SH-SY5Y (cell line): ENCODE data around the gene DEPDC5.

Experiments used
- GATA2 ChIP-seq: IDR thresholded peaks from 2 replicates; pipeline ENCODE4 v1.6.1; 2011; ENCODE audit warnings: mild to moderate bottlenecking, low read depth, low read length
- GATA3 ChIP-seq: IDR thresholded peaks from 2 replicates; pipeline ENCODE4 v1.6.1; 2011; ENCODE audit warnings: low read depth, mild to moderate bottlenecking, low read length, moderate library complexity

Gene DEPDC5

DNA sequence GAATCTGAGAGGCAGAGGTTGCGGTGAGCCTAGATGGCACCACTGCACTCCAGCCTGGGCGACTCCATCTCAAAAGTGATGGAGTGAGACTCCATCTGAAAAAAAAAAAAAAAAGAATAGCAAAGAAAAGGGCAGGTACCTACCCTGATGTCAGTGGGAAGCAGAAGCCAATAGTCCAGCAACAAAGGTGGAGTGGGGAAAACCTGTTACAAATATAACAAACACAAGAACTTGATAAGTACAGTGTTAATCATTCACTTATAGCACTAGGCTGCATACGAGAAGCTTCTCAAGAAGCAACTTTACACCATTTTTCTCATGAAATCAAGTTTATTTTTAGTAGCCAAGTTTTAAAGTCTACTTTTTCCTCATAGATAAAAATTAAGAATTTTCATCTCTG is 128.0 kb downstream of the DEPDC5 start:
- TF ChIP-seq GATA2 (no peak), GATA3 (no peak)

DNA sequence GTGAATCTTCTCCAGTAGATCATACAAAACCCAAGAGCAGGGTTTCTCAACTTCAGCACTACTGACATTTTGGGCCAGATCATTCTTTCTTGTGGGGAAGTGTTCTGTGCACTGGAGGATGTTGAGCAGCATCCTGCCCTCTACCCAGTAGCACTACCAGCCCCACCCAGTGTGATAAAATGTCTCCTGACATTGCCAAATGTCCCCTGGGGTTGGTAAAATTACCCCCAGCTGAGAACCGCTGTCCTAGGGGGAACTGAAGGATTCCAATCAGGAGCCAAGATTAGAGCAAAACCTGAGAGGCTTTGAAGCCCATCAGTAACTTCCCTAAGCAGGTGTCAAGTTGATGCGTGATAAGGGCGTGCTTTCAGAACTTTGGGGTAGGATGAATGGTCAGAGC is 129.2 kb downstream of the DEPDC5 start:
- TF ChIP-seq GATA2: no peak
- no peak for TF ChIP-seq GATA3

- TF ChIP-seq GATA3: no peak
- TF ChIP-seq GATA2: no peak
Observed at GRCh38 chr22:31883989-31884388, 130.2 kb downstream of the DEPDC5 start.

- TF ChIP-seq GATA3: no peak
- TF ChIP-seq GATA2: no peak
Observed at GRCh38 chr22:31891366-31892079, 137.7 kb downstream of the DEPDC5 start.

DNA sequence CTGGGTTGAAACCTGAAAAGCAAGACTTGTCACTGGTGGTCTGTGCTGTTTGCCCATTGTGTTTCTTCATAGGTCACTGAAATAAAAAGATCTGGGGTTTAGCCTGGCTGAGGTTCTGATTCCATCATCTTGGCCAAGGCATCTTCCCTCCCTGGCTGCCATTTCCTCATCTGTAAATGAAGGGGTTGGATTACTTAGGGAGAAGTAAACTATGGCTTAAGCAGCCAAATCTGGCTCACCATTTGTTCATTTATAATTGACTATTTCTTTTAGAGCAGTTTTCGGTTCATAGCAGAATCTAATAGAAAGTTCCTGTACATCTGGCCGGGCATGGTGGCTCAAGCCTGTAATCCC is 138.2 kb downstream of the DEPDC5 start:
- TF ChIP-seq GATA2 (no peak), GATA3 (no peak)

DNA sequence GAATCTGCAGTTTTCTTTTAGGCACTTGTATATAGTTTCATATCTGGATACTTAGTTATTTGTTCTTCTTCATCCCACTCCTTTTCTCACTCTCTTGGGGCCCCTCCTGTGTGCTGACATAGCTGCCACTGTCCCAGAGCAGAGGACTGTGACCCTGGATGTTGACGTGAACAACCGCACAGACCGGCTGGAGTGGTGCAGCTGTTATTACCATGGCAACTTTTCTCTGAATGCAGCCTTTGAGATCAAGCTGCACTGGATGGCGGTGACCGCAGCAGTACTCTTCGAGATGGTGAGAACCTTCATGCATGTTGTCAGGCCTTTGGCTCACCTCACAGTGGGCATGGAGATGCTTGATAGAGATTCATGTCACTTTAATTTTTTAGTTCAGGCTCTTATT is 139.6 kb downstream of the DEPDC5 start:
- TF ChIP-seq GATA2 (no peak), GATA3 (no peak)

DNA sequence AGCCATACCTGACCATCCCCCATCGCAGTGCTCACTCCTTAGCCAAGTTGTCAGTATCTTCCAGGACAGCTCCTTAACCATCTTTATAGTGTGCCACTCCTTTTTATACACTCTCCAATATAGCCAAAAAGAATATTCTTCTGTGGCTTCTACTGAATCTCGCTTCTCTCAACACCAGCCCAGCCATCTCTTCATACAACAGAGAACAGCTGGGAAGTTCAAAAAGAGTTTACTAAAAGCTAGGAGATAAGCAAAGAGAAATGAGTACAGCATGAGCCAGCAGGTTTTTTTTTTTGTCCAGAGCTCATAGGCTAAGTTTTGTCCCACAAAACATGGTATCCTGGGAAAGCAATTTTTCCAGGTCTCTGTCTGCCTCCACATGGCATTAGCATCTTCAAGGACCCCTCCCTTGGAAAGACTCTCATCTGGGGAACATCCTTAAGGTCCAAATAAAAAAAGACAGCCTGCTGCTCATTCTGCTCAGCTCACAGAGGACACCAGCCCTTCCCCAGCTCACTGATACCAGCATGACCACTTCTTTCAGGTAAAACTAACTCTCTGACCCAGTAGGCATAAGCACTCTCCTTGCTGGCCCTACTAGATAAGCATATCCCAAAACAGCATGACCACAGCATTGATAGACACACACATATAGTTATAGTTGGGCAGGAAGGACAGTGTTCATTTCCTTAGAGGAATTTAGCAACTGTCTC is 141.7 kb downstream of the DEPDC5 start:
- TF ChIP-seq GATA2: no peak
- TF ChIP-seq GATA3: no peak

DNA sequence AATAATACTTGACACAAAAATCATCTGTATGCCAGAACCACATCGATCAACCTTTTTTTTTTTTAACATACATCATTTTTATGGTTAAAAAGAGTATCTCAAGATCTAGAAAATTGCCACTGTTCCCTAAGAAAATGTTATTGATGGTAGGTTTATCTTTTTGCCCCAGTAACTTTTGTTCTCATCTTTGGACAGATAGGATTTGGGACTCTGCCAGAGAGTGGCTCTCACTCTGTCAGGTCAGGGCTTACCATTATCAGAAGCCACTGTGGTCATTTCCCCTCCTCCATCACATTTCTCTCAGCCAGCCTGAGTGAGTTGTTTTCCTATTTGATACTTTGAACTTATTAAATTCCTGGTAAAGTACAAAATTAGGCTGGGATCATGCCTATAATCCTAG is 142.7 kb downstream of the DEPDC5 start:
- TF ChIP-seq GATA2 (no peak), GATA3 (no peak)

GRCh38 chr22:31897842-31898805 is 144.3 kb downstream of the DEPDC5 start:
- no peak for TF ChIP-seq GATA2
- no peak for TF ChIP-seq GATA3

GRCh38 chr22:31898926-31899325 is 145.1 kb downstream of the DEPDC5 start:
- no peak for TF ChIP-seq GATA3
- no peak for TF ChIP-seq GATA2

DNA sequence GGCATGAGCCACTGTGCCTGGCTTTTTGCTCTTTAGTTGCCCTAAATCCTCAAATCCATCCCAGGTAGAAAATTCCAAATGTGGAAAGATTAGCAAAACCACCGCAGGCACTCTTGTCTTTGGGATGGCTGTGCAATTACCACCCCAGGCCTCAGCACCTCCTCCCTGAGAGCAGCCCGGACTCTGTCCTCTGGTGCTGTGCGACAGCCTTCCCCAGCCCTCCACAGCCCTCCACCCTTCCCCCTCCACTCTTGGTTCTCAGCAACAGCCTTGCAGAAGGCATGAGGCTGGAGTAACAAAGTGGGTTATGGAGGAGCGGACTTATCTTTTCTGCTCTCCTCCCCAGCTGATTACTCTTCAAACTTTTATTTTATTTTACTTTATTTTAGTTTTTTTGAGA is 145.8 kb downstream of the DEPDC5 start:
- TF ChIP-seq GATA3 (no peak), GATA2 (no peak)

DNA sequence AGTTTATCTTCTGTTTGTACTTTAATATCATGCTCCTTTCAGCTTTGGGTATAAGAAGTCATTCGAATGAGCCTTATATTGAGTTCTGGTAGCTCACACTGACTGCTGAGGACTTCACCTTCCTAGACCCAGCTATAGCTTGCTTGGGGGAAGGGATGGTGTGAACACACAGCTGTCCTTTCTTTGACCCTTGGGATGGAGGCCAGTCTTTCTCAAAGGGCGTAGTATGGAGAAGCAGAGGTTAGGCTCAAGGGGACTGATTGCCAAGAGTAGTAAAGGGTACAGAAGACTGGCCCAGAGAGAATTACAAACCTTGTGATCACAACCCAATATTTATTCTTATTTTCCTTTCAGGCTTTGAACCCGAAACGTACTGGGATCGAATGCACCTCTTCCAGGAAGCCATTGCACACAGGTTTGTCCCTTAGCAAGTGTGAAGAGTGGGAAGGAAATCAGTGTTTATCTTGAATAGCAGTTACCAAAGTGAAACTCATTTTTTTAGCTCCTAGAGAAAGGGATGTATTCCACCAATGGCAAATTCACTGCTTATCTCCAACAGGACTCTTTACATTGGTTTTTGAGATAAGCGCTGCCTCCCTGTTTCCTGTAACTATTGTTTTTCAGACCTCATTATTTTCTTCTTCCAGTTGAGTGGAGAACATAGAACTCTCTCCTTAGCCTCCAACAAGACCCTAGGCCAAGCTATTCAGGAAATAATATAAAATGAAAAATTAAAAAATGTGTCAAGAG is 147.7 kb downstream of the DEPDC5 start:
- TF ChIP-seq GATA2 (no peak), GATA3 (no peak)

- TF ChIP-seq GATA3 (no peak), GATA2 (no peak)
Observed at GRCh38 chr22:31904651-31905050, 150.8 kb downstream of the DEPDC5 start.

DNA sequence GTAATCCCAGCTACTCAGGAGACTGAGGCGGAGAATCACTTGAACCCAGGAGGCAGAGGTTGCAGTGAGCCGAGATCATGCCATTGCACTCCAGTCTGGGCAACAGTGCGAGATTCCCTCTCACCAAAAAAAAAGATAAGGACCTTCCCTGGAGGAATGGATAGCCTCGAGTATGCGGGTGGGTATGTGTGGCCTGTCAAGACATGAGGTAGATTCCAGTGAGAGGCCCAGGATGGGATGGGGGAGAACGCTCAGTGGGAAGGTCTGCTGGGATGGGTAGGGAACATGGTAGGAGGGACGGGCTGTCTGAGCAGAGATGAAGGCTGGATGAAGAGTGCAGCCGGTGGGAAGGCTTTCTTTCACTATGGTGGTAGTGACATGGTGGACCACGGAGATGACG is 151.5 kb downstream of the DEPDC5 start:
- no peak for TF ChIP-seq GATA3
- no peak for TF ChIP-seq GATA2
